ENCODE results near the gene PAFAH1B2. TPM values are rescaled to one million over a fixed set of nuclear protein-coding genes. Genes with fewer than 3 reads are reported as not detected.

The PAFAH1B2 gene
- total RNA-seq, 3 donors from 2014 or later: 76.8 to 92.2 (median 86.2) TPM

DNA sequence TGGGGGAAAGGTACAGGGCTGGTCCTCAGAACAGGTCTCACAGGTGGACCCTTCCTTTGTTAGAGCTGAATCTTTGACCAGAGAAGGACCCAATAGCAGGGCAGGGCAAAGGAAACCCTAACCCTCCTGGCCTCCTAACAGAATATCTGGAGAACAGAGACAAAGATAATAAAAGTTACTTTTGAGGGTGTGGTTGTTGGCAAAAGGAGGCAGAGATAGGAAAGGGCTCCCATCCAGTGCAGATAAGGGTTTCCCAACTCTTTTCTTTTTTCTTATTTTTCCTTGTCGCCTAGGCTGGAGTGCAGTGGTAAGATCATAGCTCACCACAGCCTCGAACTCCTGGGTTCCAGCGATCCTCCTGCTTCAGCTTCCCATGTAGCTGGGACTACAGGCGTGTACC lies 75.9 kb downstream of the PAFAH1B2 start:
- TF ChIP-seq, protein P1, sequence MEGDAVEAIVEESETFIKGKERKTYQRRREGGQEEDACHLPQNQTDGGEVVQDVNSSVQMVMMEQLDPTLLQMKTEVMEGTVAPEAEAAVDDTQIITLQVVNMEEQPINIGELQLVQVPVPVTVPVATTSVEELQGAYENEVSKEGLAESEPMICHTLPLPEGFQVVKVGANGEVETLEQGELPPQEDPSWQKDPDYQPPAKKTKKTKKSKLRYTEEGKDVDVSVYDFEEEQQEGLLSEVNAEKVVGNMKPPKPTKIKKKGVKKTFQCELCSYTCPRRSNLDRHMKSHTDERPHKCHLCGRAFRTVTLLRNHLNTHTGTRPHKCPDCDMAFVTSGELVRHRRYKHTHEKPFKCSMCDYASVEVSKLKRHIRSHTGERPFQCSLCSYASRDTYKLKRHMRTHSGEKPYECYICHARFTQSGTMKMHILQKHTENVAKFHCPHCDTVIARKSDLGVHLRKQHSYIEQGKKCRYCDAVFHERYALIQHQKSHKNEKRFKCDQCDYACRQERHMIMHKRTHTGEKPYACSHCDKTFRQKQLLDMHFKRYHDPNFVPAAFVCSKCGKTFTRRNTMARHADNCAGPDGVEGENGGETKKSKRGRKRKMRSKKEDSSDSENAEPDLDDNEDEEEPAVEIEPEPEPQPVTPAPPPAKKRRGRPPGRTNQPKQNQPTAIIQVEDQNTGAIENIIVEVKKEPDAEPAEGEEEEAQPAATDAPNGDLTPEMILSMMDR (IDR thresholded peaks at IDR 0.05): no peak
- TF ChIP-seq POLR2AphosphoS5 (IDR thresholded peaks at IDR 0.05): no peak
- no peak for TF ChIP-seq POLR2A (IDR thresholded peaks at IDR 0.05)
- Histone ChIP-seq H3K27ac (peak overlapping the region; percentile 89 to 93), H3K27me3 (no peaks in the 10 kb centered on the region), H3K36me3 (no peaks in the 10 kb centered on the region), H3K9me3 (no peaks in the 10 kb centered on the region), H3K4me3 (no peak overlapping the region), H3K4me1 (peaks cover 15 to 33% of the 10 kb centered on the region in 2 donors)
- no peak for DNase-seq (ENCODE audit: low spot score in 2 of 2)
- intact Hi-C loops (cut with DNase I; ENCODE audit: low total_unique reads): loop anchor here (10.0 kb wide), 1 partner anchor 345 kb away; no protein-coding TSS in a partner anchor

DNA sequence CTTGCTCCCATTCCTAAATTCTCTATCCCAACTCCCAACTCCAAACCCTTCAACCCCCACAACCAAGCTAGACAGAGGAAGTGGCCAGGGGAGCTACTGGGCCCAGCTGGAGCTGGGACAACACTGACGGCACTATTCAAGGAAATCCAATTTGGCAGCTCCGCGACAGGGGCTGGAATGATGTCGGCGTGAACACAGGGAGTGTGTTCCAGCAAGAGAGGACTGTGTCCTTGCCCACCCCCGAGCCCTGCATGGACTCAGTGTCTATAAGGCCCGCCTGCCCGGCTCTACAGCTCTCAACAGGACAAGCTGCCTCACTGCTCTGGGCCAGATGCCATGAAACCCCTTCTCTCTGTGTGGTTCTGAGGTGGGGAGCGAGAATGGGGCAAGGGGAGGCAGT lies 76.5 kb downstream of the PAFAH1B2 start:
- Histone ChIP-seq H3K27ac (peak overlapping the region; percentile 89 to 93), H3K36me3 (no peaks in the 10 kb centered on the region), H3K27me3 (no peaks in the 10 kb centered on the region), H3K9me3 (no peaks in the 10 kb centered on the region), H3K4me3 (peak overlapping the region in 1 of 3 donors; percentile 17), H3K4me1 (peaks cover 15 to 33% of the 10 kb centered on the region in 2 donors)
- DNase-seq (ENCODE audit: low spot score in 2 of 2): peak; percentile 49 to 71
- TF ChIP-seq, protein P1 (IDR thresholded peaks at IDR 0.05): no peak
- TF ChIP-seq POLR2AphosphoS5 (IDR thresholded peaks at IDR 0.05) (peak in 2 of 3 donors; percentile 45 to 54), POLR2A (IDR thresholded peaks at IDR 0.05) (no peak)
- intact Hi-C loops (cut with DNase I; ENCODE audit: low total_unique reads): loop anchor here (10.0 kb wide), 1 partner anchor 346 kb away; no protein-coding TSS in a partner anchor

DNA sequence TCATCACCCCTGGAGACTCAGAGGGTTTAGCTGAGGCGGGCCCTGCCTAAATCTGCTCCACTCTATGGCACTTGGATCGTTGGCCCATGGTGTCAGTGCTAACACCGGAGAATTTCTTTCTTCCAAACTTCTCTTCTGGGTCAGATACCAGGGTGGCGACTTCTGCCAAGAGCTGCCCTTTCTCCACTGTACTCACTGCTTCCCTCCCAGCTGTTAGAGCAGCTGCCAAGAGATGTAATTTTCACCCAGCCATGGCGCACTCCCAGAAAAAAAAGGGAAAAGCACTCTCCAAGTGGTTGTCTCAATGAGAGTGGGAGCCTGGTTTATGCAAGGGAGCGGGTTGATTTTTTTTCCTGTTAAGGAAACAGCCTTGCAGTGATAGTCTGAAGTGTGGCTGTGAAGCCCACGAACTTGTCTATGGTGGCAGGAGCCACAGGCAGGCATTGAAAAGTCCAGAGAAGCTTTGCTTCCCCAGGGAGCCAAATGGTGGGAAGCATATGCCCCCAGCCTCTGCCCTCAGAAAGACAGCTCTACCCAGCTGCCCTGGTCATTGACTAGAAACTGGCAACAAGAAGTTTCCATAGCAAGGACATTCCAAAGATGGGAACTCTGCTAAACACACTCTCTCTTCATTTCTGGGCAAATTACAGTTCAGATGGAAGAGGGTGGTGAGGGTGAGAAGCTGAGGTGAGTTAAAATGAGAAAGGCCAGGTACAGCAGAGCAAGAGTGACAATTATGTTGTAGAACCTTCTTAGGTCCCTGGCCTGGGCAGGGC lies 77.1 kb downstream of the PAFAH1B2 start:
- Histone ChIP-seq H3K4me1 (peaks cover 15 to 33% of the 10 kb centered on the region in 2 donors), H3K36me3 (no peaks in the 10 kb centered on the region), H3K9me3 (no peaks in the 10 kb centered on the region), H3K27ac (peak overlapping the region; percentile 89 to 93), H3K4me3 (peak overlapping the region in 1 of 3 donors; percentile 17), H3K27me3 (no peaks in the 10 kb centered on the region)
- peak; percentile 48 to 60 for DNase-seq (ENCODE audit: low spot score in 2 of 2)
- intact Hi-C loops (cut with DNase I; ENCODE audit: low total_unique reads): loop anchor here (10.0 kb wide), 1 partner anchor 346 kb away; no protein-coding TSS in a partner anchor
- TF ChIP-seq POLR2A (IDR thresholded peaks at IDR 0.05) (no peak), POLR2AphosphoS5 (IDR thresholded peaks at IDR 0.05) (no peak)

DNA sequence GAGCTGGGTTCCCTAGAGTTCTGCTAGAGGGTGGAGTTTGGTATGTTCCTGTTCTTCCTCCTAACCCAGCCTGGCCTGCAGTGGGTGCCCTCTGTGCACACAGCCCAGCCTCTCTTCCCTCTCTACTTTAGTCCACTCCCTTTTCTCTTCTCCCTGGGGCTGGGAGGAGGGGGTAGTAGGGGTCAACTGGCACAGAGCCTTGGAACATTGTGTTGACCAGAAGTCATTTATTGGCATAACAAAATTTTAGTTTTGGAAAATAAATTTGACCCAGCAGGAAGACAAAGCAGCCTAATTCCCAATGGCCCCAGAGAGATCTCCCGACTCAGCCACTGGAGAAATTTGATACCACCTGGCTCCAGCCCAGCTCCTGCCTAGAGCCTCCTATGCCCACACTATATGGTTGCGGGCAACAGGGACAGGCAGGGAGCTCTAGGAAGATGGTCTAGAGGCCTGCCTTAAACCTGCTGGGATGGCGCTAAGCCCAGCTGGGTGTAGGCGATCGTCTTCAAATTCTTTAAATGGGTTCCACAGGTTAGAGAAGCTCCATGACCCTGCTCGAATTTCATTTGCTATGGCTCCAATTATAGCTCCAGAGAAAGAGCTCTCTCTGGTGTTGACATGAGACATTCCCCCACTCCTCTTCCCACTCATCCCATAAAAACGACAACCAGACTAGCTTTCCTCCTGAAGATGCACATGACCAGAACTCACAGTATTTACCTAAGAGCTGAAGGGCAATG lies 77.9 kb downstream of the PAFAH1B2 start:
- peak in 2 of 3 donors; percentile 57 to 61 for TF ChIP-seq POLR2AphosphoS5 (IDR thresholded peaks at IDR 0.05)
- TF ChIP-seq, protein P1 (IDR thresholded peaks at IDR 0.05): no peak
- peak overlapping the region; percentile 89 to 93 for H3K27ac ChIP-seq
- intact Hi-C loops (cut with DNase I; ENCODE audit: low total_unique reads): loop anchor here (10.0 kb wide), 1 partner anchor 347 kb away; no protein-coding TSS in a partner anchor
- DNase-seq (ENCODE audit: low spot score in 2 of 2): peak; percentile 57 to 76
- peak overlapping the region in 1 of 3 donors; percentile 17 for H3K4me3 ChIP-seq
- no peaks in the 10 kb centered on the region for H3K9me3 ChIP-seq
- no peaks in the 10 kb centered on the region for H3K36me3 ChIP-seq
- peaks cover 15 to 33% of the 10 kb centered on the region in 2 donors for H3K4me1 ChIP-seq
- no peaks in the 10 kb centered on the region for H3K27me3 ChIP-seq

DNA sequence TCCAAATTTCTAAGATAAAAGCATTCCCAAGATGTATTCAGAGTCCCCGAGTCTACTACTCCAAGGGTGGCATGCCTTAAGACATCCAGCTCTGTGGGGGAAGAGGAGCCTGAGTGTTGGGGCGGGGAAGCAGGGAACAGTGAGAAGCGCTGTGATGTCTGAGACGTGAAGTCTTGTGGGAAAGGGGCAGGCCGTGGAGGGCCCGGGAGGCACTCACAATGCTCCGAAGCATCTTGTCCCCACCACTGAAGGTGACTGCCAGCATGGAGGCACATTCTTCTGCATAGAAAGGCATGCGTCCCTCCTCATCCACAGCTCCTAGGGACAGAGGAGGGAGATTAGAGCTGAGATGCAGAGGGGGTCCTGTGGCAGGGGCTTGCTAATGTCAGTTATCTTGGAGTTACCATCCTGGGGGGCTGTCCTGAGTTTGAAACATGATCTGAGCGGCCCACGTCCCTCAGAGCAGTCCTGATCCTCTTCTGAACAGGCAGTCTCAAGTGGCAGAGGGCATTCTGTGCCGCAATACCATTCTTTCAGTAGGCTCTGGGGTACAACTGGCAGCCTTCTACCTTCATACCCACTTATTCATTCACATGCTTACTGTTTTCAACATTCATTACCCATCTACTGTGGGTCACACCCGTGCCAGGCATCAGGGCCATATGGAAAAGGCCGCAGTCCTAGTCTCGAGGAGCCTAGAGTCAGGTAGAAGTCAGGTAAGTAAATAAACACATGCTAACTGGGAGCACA lies 79.1 kb downstream of the PAFAH1B2 start:
- Histone ChIP-seq H3K4me1 (peaks cover 15 to 29% of the 10 kb centered on the region in 2 donors), H3K4me3 (no peak overlapping the region), H3K9me3 (no peaks in the 10 kb centered on the region), H3K27ac (peak overlapping the region; percentile 89 to 93), H3K36me3 (no peaks in the 10 kb centered on the region), H3K27me3 (no peaks in the 10 kb centered on the region)
- no peak for TF ChIP-seq POLR2AphosphoS5 (IDR thresholded peaks at IDR 0.05)
- no peak for TF ChIP-seq POLR2A (IDR thresholded peaks at IDR 0.05)
- TF ChIP-seq, protein P1 (IDR thresholded peaks at IDR 0.05): no peak
- intact Hi-C loops (cut with DNase I; ENCODE audit: low total_unique reads): loop anchor here (10.0 kb wide), 1 partner anchor 348 kb away; no protein-coding TSS in a partner anchor
- DNase-seq (ENCODE audit: low spot score in 2 of 2): peak; percentile 15 to 20

Data from breast epithelium (tissue), 4 donors.